Parathyroid adenoma (tissue), 2 donors: ENCODE results near the gene GNL3.

Experiments
- H2AFZ ChIP-seq: fragments of 300-600 bp; sonication (generic); one replicate; pipeline ENCODE4 v1.7.0; 2017; ENCODE audit warnings: antibody characterized with exemption, mild to moderate bottlenecking
- H3K27ac ChIP-seq: fragments of 300-600 bp; sonication (generic); one replicate; pipeline ENCODE4 v1.7.0; 2017
- H3K27me3 ChIP-seq: fragments of 300-600 bp; sonication (generic); one replicate; pipeline ENCODE4 v1.7.0; 2017; ENCODE audit warnings: low read length; ENCODE audit not compliant: control insufficient read depth, insufficient read depth
- H3K36me3 ChIP-seq: fragments of 300-600 bp; sonication (generic); one replicate; pipeline ENCODE4 v1.7.0; 2017; ENCODE audit warnings: low read length; ENCODE audit not compliant: control insufficient read depth, insufficient read depth
- H3K4me1 ChIP-seq: fragments of 300-600 bp; sonication (generic); one replicate; pipeline ENCODE4 v1.7.0; 2017; ENCODE audit warnings: control low read depth
- H3K4me2 ChIP-seq: fragments of 300-600 bp; sonication (generic); one replicate; pipeline ENCODE4 v1.7.0; 2017; ENCODE audit warnings: low read length
- H3K4me3 ChIP-seq: fragments of 300-600 bp; sonication (generic); one replicate; pipeline ENCODE4 v1.7.0; 2017; ENCODE audit warnings: low read depth, low read length
- H3K79me2 ChIP-seq: fragments of 300-600 bp; sonication (generic); one replicate; pipeline ENCODE4 v1.7.0; 2017; ENCODE audit warnings: control low read depth
- H3K9ac ChIP-seq: fragments of 300-600 bp; sonication (generic); one replicate; pipeline ENCODE4 v1.7.0; 2017; ENCODE audit warnings: mild to moderate bottlenecking
- H3K9me3 ChIP-seq: fragments of 300-600 bp; sonication (generic); one replicate; pipeline ENCODE4 v1.7.0; 2017; ENCODE audit warnings: low read length; ENCODE audit not compliant: control insufficient read depth
- TF ChIP-seq, protein P1 (sequence below): fragments of 300-600 bp; sonication (generic); IDR thresholded peaks from one replicate; pipeline ENCODE4 v1.7.0; 2017; ENCODE audit warnings: antibody characterized with exemption, mild to moderate bottlenecking
- donor health status: primary hyperparathyroidism.

The GNL3 gene

GRCh38 chr3:52743721-52744120 lies 57.9 kb downstream of the GNL3 start:
- TF ChIP-seq, protein P1, sequence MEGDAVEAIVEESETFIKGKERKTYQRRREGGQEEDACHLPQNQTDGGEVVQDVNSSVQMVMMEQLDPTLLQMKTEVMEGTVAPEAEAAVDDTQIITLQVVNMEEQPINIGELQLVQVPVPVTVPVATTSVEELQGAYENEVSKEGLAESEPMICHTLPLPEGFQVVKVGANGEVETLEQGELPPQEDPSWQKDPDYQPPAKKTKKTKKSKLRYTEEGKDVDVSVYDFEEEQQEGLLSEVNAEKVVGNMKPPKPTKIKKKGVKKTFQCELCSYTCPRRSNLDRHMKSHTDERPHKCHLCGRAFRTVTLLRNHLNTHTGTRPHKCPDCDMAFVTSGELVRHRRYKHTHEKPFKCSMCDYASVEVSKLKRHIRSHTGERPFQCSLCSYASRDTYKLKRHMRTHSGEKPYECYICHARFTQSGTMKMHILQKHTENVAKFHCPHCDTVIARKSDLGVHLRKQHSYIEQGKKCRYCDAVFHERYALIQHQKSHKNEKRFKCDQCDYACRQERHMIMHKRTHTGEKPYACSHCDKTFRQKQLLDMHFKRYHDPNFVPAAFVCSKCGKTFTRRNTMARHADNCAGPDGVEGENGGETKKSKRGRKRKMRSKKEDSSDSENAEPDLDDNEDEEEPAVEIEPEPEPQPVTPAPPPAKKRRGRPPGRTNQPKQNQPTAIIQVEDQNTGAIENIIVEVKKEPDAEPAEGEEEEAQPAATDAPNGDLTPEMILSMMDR, result no peak
- Histone ChIP-seq H3K4me3 (no peak overlapping the region), H3K27me3 (no peaks in the 10 kb centered on the region), H3K9me3 (no peaks in the 10 kb centered on the region), H2AFZ (no peak overlapping the region), H3K9ac (no peak overlapping the region), H3K36me3 (no peaks in the 10 kb centered on the region), H3K79me2 (no peaks in the 10 kb centered on the region), H3K4me1 (no peaks in the 10 kb centered on the region), H3K4me2 (no peak overlapping the region), H3K27ac (no peak overlapping the region)
